ENCODE results near the gene EGFR. TPM values are rescaled to one million over a fixed set of nuclear protein-coding genes. Genes with fewer than 3 reads are reported as not detected.

The EGFR gene
- total RNA-seq, 1 donor from 2014 or later: 78.3 TPM

DNA sequence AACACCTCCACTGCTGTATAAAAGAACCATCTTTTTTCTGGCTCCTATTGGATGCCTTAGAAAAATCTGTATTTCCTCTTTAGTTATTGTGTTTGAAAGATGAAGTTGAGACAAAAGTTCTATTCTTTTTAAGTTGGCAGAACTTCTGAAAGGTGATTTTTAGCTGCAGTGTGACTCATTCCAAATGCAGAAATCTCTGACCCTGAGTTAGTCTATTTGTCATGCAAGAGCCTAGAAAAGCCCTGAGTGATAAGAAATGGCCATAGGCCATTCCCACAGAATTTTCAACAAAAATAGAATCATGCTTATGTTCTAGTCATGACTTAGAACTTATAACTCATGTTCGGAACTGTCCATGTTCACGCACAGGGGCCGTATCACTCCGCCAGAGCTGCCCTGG is 89.1 kb downstream of the EGFR start:
- DNase-seq (no peak), ATAC-seq (no peak)
- TF ChIP-seq, protein P1, sequence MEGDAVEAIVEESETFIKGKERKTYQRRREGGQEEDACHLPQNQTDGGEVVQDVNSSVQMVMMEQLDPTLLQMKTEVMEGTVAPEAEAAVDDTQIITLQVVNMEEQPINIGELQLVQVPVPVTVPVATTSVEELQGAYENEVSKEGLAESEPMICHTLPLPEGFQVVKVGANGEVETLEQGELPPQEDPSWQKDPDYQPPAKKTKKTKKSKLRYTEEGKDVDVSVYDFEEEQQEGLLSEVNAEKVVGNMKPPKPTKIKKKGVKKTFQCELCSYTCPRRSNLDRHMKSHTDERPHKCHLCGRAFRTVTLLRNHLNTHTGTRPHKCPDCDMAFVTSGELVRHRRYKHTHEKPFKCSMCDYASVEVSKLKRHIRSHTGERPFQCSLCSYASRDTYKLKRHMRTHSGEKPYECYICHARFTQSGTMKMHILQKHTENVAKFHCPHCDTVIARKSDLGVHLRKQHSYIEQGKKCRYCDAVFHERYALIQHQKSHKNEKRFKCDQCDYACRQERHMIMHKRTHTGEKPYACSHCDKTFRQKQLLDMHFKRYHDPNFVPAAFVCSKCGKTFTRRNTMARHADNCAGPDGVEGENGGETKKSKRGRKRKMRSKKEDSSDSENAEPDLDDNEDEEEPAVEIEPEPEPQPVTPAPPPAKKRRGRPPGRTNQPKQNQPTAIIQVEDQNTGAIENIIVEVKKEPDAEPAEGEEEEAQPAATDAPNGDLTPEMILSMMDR (IDR thresholded peaks at IDR 0.05): no peak
- H3K9me3 ChIP-seq: no peaks in the 10 kb centered on the region
- no peak overlapping the region for H3K27ac ChIP-seq
- H3K4me3 ChIP-seq: no peak overlapping the region
- intact Hi-C loops (cut with DNase I): no loop called here
- no peaks in the 10 kb centered on the region for H3K27me3 ChIP-seq
- H3K36me3 ChIP-seq: no peaks in the 10 kb centered on the region
- H3K4me1 ChIP-seq: peaks cover 37% of the 10 kb centered on the region

DNA sequence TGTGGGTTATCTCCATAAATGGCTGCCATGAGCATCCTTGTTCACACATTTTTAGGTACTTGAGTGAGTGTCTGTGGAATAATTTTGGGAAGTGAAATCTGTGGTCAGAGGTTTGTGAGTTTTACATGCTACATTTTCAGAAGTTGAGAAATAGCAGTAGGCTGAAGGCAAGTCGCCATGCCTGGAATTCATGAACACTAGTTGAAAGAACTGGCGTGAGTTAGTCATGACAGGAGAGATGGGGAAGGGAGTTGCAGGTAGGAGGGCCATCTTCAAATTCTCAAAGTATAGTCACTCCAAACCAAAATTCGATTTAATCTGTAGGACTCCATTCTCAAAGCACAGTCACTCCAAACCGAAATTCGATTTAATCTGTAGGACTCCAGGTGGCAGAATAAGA is 89.6 kb downstream of the EGFR start:
- Histone ChIP-seq H3K4me3 (no peak overlapping the region), H3K9me3 (no peaks in the 10 kb centered on the region), H3K4me1 (peaks cover 40% of the 10 kb centered on the region), H3K27ac (no peak overlapping the region), H3K36me3 (no peaks in the 10 kb centered on the region), H3K27me3 (no peaks in the 10 kb centered on the region)
- intact Hi-C loops (cut with DNase I): no loop called here
- ATAC-seq (no peak), DNase-seq (no peak)
- TF ChIP-seq, protein P1 (IDR thresholded peaks at IDR 0.05): no peak

DNA sequence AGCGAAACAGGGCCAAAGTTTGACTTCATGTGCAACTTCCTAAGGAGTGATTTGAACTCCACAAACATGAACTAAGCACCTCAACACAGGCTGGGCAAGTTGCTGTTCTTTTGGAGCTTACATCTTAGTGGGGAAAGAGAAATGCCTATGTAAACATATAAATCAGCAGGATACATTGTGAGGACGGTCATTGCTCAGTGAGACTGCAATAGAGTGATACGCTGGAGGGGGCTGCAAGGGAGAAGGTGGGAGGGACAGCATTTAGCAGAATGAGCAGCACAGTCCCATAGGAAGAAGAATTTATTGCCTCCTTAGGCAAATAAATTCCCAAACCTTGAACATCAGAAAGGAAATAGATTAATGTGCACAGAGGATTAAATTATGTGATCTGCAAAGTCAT is 90.0 kb downstream of the EGFR start:
- H3K27me3 ChIP-seq: no peaks in the 10 kb centered on the region
- intact Hi-C loops (cut with DNase I): no loop called here
- H3K9me3 ChIP-seq: no peaks in the 10 kb centered on the region
- DNase-seq (no peak), ATAC-seq (no peak)
- TF ChIP-seq, protein P1 (IDR thresholded peaks at IDR 0.05): no peak
- H3K4me1 ChIP-seq: peaks cover 42% of the 10 kb centered on the region
- H3K4me3 ChIP-seq: no peak overlapping the region
- no peak overlapping the region for H3K27ac ChIP-seq
- no peaks in the 10 kb centered on the region for H3K36me3 ChIP-seq

DNA sequence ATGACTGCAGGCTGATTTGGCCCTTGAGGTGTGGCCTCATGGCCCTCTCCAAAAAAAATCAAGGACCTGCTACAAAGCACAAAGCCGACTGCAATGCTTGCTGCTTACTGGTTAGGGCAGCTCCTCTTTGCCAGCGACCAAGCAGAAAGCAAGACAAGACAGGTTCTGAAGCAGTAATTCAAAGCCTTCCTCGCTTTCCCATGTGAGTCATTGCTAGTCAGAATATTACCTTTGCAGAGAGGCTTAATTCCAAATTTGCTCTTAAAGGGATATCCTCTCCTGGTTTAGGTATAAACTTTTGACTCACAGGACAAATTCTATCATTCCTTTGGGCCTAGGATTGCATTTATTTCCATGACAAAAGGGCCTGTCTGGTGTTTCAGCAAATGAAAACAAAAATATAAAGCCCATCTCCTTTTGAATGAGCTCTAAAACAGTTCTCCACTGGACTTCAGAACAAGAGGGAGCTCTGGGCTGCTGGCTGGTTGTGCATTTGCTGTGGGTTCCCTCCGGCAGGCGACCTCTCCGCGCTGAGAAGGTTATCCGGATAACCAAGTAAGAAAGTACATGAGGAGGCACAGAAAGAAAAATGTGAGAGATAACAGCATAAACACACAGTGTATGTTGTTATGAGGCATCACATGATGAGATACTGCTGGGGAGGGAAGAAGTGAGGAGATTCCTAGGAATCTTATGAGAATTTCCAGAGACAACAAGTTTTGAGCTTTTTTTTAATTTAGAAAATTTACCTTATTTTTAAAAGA is 90.8 kb downstream of the EGFR start:
- intact Hi-C loops (cut with DNase I): no loop called here
- H3K4me3 ChIP-seq: no peak overlapping the region
- ATAC-seq (peak; percentile 51), DNase-seq (no peak)
- H3K27ac ChIP-seq: no peak overlapping the region
- no peaks in the 10 kb centered on the region for H3K27me3 ChIP-seq
- H3K9me3 ChIP-seq: no peaks in the 10 kb centered on the region
- peaks cover 45% of the 10 kb centered on the region for H3K4me1 ChIP-seq
- TF ChIP-seq, protein P1 (IDR thresholded peaks at IDR 0.05): no peak
- no peaks in the 10 kb centered on the region for H3K36me3 ChIP-seq

DNA sequence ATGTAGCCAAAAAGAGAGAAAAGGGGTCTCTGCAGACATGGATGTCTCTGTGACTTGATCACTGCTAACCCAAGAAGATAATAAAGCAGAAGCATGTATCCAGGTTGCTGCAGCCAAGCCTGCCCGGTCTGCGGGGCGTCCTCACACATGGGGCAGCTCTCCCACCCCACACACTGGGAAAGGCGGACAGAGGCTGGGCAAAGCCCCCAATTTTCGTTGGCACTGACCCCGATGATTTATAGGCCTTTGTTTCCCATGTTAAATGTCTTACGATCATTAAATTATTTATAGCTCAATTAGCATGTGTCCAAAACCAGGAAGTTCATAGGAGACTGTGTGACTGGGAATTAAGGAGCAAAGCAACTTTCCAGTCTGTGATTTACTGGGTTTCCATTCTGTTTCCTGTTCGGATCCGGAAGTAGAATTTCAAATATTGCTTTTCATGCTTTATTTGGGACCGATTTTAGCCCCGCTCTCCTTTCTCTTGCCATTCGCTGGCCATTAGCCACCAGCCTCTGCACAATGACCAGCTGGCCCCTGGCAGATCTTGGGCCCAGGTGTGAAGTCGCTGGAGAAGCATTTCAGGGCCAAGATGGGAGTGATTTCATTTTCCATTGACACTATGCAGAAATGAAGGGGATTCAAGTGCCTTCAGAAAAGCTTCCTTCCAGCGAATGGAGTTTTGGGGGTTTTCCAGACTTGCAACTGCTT is 91.6 kb downstream of the EGFR start:
- Histone ChIP-seq H3K27me3 (no peaks in the 10 kb centered on the region), H3K36me3 (no peaks in the 10 kb centered on the region), H3K9me3 (no peaks in the 10 kb centered on the region), H3K4me3 (no peak overlapping the region), H3K27ac (peak overlapping the region; percentile 61), H3K4me1 (peaks cover 41% of the 10 kb centered on the region)
- intact Hi-C loops (cut with DNase I): no loop called here
- no peak for ATAC-seq
- TF ChIP-seq, protein P1 (IDR thresholded peaks at IDR 0.05): no peak
- no peak for DNase-seq
